H1 (cell line): ENCODE data around the gene ZNF546. TPM values are rescaled to one million over a fixed set of nuclear protein-coding genes. Genes with fewer than 3 reads are reported as not detected.

Experiments
- KDM5A ChIP-seq: fragments of 200-600 bp; IDR thresholded peaks from 2 replicates; pipeline ENCODE4 v1.7.1; 2012; ENCODE audit warnings: mild to moderate bottlenecking, low read length, inconsistent platforms, mixed read lengths
- POLR2A ChIP-seq, 2 experiments: IDR thresholded peaks; 1 replicate in 1 of 2; 2 replicates in 1 of 2; pipeline ENCODE4 v1.6.1; 2011; ENCODE audit warnings: low read depth in 2 of 2, low read length in 2 of 2, mild to moderate bottlenecking in 2 of 2; ENCODE audit errors: control extremely low read depth in 1 of 2
- polyA plus RNA-seq, 7 experiments: library from polyadenylated mRNA; depleted of rRNA in 3 of 7; stranded (reverse) in 5 of 7; unstranded in 2 of 7; fragments of >200 nt in 5 of 7; fragments of 200-250 nt in 2 of 7; gene quantifications; 1 replicate in 5 of 7; 2 replicates in 1 of 7; 4 replicates in 1 of 7; pipeline versions ENCODE4 v1.2.1 to v1.2.3, GENCODE V29; 2011 to 2013; ENCODE audit warnings: missing spikeins in 2 of 7, mixed read lengths in 2 of 7
- total RNA-seq: library from RNA; stranded (reverse); fragmentation: NEBNext Ultra II Directional; extraction: Animal tissue kit (Norgen Biotek cat#: 25700); gene quantifications from 2 replicates; pipeline ENCODE4 v1.2.1, GENCODE V29; 2021

ZNF546 gene
- total and polyA plus RNA-seq, 2 of the 8 experiments (the other 6 are each of a cell fraction or from before 2014, with no cell fraction given) = 0.21 to 1.1 TPM

DNA sequence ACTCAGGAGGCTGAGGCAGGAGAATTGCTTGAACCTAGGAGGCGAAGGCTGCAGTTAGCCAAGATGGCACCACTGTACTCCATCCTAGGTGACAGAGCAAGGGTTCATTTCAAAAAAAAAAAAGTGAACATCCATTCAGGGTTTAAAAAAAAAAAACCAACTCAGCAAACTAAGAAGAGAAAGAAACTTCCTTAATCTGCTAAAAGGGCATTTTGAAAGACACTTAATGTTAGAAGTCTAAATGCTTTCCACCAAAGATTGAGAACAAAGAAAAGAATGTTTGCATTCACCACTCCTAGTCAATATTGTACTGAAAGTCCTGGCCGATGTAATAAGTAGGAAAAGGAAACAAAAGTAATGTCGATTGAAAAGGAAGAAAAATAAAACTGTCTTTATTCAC, 33.0 kb upstream of the ZNF546 start (continued):
- no peak for TF ChIP-seq KDM5A
- no peak for TF ChIP-seq POLR2A (IDR thresholded peaks at IDR 0.05; ENCODE audit: control extremely low read depth in 1 of 2, low read depth in 2 of 2, low read length in 2 of 2)
